Measurements from ENCODE around the gene SLC25A51.
"Not testable (repeated sequence)": the region's sequence is repeated elsewhere in the genome, so short reads cannot be mapped to it uniquely, and the experiment has no call there.

Gene SLC25A51

DNA sequence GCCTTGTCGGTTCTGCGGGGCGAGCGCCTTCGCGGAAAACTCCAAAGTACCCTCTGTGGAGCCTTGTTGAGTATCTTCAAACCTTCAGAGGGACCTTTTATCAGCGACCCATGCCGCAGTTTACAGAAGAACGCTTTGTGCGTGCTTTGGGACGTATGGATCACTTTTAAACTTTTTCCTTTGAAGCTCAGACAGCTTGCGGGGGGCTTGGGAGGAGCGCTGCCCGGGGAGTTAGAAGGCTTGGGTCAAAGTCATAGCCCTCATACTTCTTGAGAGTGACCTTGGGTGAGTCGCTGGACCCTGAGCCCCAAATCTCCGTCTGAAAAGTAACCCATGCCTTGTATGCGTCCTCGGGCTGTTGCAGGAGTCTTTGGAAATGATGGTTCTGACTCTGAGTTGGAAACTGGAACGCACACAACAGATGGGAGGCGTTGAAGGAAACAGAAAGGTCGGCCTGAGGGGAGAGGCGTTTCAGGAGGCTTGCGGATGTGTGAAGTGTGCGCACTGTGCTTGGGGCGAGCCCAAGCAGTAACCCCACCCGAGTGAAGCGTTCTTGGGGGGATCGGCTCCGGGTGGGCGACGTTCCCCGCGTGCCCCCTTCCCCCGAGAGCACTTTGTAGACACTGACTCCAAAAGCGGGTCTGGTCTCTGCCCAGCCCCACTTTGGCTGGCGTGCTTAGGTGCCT lies 661 bp upstream of the SLC25A51 start:
- DNase-seq (ENCODE audit: low read depth in 2 of 2) = no peak

DNA sequence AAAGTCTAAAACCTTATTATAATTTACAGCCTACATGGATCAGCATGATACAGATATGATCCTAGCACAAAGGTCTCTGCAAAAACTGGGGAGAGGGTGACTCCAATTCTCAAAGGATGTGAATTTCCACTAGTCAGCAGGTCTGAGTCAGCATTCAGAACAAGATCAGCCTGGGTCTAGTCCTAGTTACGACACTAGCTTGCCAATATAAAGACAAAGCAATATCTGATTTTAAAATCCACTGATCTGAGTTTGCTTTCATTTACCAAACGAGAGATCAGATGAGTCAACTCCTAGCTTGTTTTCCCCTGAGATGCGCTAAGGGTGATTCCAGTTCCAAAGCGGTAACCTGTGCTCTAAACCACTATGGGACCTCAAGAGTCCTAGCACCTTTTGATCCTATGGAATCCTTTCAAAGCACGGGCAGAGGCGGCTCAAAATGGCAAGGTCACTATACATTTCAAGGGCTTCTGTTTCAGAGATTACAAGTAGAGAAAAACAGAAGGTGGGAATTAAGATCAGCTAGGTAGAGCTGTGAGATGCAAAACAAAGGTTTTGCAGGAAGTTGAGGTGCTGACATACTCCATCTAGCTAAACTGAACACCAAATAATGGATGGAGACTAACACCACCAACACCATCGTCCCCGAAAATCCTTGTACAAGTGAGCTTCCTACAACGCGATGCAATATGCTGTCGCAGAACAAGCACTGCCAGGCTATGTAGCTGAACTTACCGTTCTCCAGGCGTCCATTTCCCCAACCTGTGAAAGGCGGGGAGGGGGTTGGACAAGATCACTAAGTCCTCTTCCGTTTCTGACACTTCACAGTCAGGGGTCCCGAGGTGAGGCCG lies 906 bp downstream of the SLC25A51 start:
- no peak for DNase-seq (ENCODE audit: low read depth in 2 of 2)

DNA sequence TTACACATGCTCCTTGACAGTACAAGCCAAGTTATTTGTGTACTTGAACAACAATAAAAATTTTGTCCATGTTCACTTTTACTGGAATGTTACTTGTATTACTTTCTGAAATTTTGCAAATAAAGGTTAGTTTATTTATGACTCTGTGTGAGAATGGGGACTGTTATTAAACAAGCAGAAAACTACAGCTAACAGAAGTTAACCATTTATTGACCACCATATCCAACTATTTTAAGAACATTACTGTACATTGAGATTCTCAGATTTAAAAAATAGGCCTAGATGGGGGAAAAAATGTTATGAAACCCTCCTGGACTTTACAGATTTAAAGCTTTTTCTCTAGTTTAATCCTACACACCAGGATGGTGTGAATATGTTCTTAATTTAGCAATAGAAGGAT lies 1.8 kb downstream of the SLC25A51 start:
- no peak for DNase-seq (ENCODE audit: low read depth in 2 of 2)

DNA sequence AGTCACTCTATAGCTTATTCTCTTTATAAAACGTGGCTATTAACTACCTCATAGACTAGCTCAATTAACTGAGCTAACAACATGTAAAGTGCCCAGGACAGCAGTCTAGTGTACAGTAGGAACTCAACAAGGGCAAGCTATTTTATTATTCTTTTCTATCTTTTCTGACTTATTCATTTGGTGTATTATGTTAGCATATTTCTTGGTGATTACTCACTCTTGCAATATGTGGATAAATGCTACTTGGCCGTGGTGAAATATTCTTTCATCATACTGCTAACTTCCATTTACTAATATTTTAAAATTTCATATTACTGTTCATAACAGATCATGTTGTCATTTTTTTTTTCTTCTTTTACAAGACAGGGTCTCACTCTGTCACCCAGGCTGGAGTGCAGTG lies 4.9 kb downstream of the SLC25A51 start:
- no peak for DNase-seq (ENCODE audit: low read depth in 2 of 2)

DNA sequence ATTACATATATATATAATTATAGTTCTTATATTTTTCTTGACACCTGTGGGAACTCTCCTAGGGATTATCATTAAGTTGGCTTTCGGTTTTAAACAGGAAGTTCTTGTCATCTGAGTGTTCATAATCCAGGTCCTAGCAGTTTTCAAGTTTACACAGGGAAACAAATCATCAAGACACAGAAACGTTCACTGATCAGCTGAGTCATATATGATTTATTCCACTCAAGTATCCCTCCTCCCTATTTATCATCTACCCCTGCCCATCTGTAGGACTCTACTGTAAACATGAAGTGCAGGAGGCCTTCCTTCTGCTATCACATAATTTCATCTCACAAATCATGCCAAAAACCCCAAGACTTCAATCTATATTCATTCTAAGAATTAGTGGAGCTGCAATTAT lies 6.3 kb downstream of the SLC25A51 start:
- DNase-seq (ENCODE audit: low read depth in 2 of 2) = no peak

DNA sequence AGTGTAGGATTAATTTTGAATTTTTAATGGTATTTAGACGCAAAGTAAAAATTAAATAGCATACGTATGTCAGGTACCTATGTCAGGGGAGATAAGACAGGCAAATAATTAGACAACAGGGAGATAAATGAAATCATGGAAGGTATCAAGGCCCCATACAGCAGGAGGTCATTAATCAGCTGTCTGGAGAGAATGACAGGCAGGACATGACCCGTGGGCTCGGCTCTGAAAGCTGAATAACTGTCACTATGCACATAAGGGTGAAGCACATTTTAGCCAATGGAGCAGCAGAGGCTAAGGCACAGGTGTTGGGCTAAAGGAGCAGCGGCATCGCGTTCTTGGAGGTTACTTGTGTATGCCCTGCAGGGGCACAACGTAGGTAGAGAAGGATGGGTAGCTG lies 11.9 kb downstream of the SLC25A51 start:
- DNase-seq (ENCODE audit: low read depth in 2 of 2) = no peak

DNA sequence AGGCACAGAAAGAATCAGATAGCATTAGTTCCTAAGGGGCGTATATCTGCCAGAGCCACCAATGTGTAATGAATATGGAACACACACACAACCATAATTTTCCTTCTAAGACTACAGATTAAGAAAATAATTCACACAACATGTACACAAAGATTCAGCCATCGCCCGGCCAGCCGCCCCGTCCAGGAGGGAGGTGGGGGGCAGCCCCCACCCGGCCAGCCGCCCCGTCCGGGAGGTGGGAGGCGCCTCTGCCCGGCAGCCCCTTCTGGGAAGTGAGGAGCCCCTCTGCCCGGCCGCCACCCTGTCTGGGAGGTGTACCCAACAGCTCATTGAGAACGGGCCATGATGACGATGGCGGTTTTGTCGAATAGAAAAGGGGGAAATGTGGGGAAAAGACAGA lies 12.9 kb downstream of the SLC25A51 start:
- not testable (repeated sequence) for DNase-seq (ENCODE audit: low read depth in 2 of 2)

DNA sequence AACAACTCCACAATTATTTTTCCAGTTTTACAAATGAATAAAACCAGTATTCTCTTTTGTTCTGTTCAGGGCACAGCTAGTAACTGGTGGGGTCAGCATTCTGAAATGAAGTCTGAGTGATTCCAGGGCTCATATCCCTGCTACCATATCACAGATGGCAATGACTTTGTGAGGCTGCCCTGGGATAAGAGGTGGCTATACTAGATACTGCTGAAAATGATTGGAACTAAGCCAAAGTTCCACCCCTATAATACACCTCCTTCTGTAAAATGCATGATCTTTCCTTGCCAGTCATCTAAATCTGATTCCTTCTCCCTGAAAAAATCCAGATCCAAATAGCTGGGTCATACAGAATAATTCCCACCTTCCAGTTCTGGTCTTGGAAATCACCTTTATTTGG lies 14.4 kb downstream of the SLC25A51 start:
- DNase-seq (ENCODE audit: low read depth in 2 of 2) = no peak

DNA sequence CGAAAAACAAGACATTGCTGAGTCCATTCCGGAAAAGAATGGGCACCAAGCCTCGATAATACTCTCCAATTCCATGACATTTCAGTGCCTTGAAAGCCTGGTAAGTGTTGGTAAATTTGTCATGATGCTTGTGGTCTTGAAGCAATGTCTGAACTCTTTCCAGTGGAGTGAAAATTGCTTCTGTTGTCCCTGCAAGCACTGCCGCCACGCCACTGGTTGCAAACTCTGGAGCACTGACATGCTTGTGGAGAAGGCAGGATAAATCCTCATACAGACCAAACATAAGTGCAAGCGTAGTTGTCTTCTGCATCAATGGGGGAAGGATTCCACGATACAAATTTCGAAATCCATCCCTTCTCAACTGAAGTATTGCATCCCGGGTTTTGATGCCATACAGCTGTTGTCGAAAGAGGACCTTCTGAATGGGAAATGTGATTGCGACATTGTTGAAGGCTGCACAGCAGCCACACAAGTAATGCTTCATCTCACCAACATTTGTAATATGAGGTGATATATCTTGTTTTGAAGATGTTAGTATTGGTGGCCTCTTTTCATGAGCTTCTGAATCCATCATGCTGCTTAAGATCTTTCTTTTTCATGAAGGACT lies 15.8 kb downstream of the SLC25A51 start:
- not testable (repeated sequence) for DNase-seq (ENCODE audit: low read depth in 2 of 2)

DNA sequence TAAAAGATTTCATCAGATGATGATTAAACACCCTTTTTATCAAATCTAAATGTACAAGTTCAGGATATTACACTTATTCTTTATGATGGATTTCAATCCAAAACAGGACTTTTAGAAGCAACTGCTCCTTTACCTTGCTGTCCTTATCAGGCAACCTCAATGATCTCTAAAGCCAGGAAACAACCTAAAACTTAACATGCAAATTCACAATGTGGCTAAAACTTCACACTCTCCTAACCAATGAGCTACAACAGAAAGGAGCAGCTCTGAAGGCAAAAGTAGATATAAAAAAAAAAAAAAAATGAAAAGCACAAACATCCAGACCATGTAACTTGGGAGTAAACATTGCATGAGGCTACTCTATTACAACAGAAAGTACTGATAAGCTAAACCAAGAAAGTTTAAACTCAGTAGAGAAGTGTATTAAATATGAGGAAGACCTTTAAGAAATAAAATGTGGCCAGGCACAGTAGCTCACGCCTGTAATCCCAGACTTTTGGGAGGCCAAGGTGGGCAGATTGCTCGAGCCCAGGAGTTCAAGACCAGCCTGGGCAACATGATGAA lies 22.9 kb downstream of the SLC25A51 start:
- DNase-seq (ENCODE audit: low read depth in 2 of 2) = no peak

DNA sequence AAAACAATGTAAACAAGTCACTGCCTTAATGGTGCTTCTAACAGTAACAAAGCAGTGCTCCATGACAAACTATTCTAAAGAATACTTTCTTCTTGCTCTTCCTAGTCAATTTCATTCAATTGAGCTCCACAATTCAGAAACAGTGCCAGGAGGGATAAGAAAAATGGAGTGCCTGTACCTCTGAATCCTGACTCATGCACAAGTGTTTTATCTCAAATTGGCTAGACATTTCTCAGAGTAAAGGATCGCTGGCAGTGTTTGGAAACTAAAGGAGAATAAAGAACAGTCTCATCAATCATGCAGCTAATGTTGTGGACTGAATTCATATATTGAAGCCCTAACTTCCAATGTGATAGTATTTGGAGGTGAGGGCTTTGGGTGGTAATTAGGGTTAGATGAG lies 27.6 kb downstream of the SLC25A51 start:
- no peak for DNase-seq (ENCODE audit: low read depth in 2 of 2)

DNA sequence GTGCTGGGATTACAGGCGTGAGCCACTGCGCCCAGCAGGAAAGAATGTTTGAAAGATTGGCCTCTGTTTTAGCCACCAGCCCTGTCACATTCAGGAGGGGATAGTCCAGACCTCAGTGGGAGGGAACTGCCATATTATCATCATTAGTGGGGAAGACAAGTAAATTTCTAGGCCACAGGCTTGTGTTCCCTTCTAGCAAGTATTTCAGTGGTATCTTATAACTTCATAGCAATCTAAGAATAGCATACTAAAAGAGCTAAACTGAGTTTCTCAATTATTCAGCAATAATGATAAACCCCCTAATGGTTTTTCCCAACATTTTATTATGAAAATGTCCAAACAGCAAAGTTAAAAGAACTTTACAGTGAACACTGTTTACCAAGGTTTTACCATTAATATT lies 30.0 kb downstream of the SLC25A51 start:
- DNase-seq (ENCODE audit: low read depth in 2 of 2) = no peak

DNA sequence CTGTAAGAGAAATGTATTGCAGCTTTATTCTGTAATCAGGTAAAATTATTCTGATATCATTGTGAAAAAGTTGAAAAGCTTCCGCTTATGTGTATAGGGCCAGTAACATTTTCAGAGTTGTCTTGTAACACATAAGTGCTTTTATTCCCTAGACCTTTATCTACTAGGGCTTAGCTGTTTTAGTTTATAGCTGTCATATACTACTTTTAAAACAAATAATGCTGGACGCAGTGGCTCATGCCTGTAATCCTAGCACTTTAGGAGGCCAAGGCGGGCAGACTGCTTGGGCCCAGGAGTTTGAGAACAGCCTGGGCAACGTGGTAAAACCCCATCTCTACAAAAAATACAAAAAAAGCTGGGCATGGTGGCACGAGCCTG lies 33.1 kb downstream of the SLC25A51 start:
- DNase-seq (ENCODE audit: low read depth in 2 of 2) = no peak

DNA sequence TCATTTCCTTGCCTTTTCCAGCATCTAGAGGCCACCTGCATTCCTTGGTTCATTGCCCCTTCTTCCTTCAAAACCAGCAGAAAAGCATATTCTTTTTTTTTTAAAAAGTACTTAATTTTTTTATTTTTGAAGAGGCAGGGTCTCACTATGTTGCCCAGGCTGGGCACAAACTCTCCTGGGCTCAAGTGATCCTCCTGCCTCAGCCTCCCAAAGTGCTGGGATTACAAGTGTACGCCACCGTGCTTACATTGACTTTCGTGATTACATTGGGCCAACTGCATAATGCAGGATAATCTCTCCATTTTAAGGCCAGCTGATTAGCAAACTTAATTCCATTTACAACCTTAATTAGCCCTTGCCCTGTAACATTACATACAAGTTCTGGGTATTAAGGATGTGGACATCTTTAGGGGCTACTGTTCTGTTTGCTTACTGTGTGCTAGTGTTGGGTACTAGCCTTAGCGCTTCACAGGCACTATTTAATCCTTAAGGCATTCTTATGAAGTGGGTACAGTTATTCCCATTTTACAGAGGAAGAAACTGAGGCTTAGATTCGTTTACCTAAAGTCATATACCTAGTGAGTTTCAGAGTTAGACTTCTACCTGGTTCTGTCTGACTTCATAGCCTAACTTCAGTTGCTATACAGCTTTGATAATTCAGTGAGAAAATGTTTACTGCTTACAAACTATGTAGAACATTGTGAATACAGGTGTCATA lies 33.7 kb downstream of the SLC25A51 start:
- no peak for DNase-seq (ENCODE audit: low read depth in 2 of 2)

DNA sequence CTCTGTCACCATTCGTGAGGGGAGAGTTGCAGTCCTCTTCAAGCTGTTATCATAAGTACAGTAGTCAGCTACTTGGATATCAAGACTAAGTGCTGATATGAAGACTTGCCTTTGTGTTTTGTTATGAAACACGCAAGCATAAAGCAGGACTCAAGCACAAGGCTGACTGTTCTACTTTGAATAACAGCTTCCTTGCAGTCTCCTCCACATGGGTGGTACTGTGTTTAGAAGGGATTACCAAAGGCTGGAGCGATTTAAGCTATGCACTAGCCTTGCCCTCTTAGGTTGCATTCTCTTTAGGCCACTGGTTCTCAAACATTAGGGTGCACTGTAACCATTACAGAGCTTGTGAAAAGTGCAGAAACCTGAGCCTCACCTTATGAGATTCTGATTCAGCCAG lies 41.4 kb downstream of the SLC25A51 start:
- no peak for DNase-seq (ENCODE audit: low read depth in 2 of 2)

DNA sequence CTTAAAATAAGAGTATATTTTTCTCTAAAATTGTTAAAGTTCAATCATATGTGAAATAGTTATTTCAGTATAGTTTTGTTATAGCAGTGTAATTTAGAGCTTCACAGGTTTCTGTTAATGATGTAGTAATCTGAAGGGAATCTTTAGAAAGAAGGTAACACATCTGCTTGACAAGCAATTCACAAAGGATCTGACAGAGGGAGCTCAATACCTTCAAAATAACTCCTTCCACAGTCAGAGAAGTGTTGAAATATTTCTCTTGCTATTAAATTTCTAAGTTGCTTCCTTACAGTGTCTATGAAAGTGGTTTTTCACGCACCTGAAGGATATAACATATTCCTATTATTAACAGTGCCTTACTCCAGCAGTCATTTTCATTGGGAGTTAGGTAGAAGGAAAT lies 44.9 kb downstream of the SLC25A51 start:
- DNase-seq (ENCODE audit: low read depth in 2 of 2) = no peak

DNA sequence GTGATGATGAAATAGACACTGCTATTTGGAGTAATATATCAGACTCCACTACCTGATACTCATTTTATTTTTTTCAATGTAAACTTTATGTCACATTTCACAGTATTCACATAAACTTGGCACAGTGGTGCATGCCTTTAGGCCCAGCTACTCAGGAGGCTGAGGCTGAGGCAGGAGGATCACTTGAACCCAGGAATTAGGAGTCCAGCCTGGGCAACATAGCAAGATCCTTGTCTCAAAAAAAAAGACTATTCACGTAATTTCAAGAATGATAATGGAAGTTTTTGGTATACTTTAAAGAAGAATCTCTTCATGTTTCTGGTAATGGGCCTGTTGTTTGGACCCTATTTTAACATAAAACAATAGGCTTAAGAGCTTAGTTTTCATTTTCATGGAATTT lies 47.4 kb downstream of the SLC25A51 start:
- DNase-seq (ENCODE audit: low read depth in 2 of 2) = no peak

DNA sequence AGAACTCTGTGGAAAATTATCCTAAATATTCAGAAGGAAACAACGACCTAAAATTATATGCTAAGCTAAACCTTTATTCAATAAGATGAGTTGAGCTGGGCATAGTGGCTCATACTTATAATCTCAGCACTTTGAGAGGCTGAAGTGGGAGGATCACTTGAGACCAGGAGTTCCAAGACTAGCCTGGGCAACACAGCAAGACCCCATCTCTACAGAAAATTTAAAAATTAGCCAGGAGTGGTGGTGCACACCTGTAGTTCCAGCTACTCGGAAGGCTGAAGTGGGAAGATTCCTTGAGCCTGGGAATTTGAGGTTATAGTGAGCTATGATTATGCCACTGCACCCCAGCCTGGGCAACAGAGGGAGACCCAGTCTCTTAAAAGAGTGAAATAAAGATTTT lies 51.7 kb downstream of the SLC25A51 start:
- no peak for DNase-seq (ENCODE audit: low read depth in 2 of 2)

DNA sequence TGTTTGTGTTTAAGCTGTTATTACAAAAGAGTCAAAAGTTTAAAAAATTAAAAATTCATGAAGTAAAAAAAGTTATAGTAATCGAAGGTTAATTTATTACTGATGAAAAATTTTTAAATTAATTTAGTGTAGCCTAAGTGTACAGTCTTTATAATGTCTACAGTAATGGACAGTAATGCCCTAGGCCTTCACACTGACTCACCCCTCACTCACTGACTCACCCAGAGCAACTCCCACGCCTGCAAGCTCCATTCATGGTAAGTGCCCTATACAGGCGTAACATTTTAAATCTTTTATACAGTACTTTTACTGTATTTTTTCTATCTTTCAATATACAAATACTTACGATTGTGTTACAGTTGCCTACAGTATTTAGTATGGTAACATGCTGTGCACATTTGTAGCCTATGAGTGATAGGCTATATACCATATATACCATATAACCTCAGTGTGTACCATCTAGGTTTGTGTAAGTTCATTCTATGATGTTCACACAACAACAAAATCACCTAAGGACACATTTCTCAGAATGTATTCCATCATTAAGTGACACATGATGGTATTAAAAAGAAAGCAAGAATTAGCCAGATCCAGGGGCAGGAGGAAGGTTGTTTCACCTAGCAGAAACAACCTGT lies 63.2 kb downstream of the SLC25A51 start:
- peak in 1 of 2 donors; percentile 10 for DNase-seq (ENCODE audit: low read depth in 2 of 2)

DNA sequence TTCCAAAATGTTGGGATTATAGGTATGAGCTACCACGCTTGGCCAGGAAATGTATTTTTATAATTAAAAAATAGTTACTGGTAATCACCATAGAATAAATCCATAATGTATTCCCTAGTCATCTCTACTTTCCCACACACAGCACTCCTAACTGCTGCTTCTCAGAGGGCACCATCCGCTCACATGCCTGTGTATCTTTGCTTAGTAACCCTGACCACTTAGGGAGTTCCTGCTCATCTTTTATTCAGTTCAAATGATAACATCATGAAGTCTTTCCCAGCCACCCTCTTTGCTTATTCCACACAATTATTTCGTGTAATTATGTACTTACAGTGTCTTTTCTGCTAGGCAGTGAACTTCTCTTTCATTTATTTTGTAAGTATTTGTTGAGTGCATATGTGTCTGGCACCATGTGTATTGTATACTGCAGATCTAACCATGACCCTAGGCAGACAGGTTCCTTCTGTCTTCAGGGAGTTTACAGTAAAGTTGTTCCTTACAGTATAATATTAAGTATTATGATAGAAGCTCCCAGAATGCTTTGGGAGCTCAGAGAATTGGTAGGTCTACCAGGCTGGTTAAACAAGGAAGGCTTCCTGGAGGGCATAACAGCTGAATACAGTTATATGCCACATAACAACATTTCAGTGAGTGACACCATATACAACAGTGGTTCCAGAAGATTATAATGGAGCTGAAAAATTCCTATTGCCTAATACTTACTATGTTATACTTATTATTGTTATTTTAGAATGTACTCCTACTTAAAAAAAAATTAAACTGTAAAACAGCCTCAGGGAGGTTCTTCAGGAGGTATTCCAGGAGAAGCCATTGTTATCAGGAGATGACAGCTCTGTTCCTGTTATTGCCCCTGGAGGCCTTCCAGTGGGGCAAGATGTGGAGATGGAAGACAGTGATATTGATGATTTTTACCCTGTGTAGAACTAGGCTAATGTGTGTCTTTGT lies 64.1 kb downstream of the SLC25A51 start:
- DNase-seq (ENCODE audit: low read depth in 2 of 2) = no peak

All from stimulated activated CD4-positive, alpha-beta T cell treated with anti-CD3 and anti-CD28 coated beads, Interleukin-15, amount 100 ng/mL, for 48 hours (primary cell).